Subcutaneous adipose tissue (tissue), 4 donors: Measurements from ENCODE around the gene CFDP1. TPM values are rescaled to one million over a fixed set of nuclear protein-coding genes. Genes with fewer than 3 reads are reported as not detected.

Source experiments
- CTCF ChIP-seq: fragments of 450-650 bp; IDR thresholded peaks from one replicate; pipeline ENCODE4 v1.5.1; 2016; ENCODE audit warnings: low read depth, mild to moderate bottlenecking, control low read depth, antibody characterized with exemption, moderate library complexity
- total RNA-seq, 4 donors: library from RNA; depleted of rRNA; stranded (reverse); fragments of >200 nt; gene quantifications; one replicate each; pipeline ENCODE4 v1.1.0, GENCODE V29; 2016

The CFDP1 gene
- 10 to 100 TPM; 38.6 to 60.7 (median 57.0) TPM for total RNA-seq

GRCh38 chr16:75432828-75433731 lies at the start of gene CFDP1:
TSS of gene CFDP1 (minus strand) at chr16:75433503. CDS start at chr16:75433352, 151 bp downstream.
- TF ChIP-seq CTCF = no peak

GRCh38 chr16:75482434-75483205 lies 49.3 kb upstream of the CFDP1 start:
- no peak for TF ChIP-seq CTCF

GRCh38 chr16:75481475-75481874 lies 48.2 kb upstream of the CFDP1 start:
- no peak for TF ChIP-seq CTCF

GRCh38 chr16:75479421-75479990 lies 46.2 kb upstream of the CFDP1 start:
- no peak for TF ChIP-seq CTCF

- TF ChIP-seq CTCF = no peak
Observed at GRCh38 chr16:75478480-75479345, 45.4 kb upstream of the CFDP1 start.

GRCh38 chr16:75477680-75478473 lies 44.6 kb upstream of the CFDP1 start:
- no peak for TF ChIP-seq CTCF
